UCSD-AML1 (cell line): ENCODE measurements around the gene IL17RA.

Experiments used
- DNase-seq: peaks from one replicate; lab custom pipeline; 2025; ENCODE audit not compliant: unreplicated experiment; lab: John Stamatoyannopoulos, UW

IL17RA gene

GRCh38 chr22:17106161-17106784, 21.5 kb downstream of the IL17RA start:
- peak; percentile 74 for DNase-seq

- peak; percentile 74 for DNase-seq
These were observed 22.2 kb downstream of the IL17RA start for GRCh38 chr22:17106785-17107546.

- DNase-seq: no peak
These were observed 22.7 kb downstream of the IL17RA start for GRCh38 chr22:17107547-17107810.

- no peak for DNase-seq
These were observed 23.7 kb downstream of the IL17RA start for GRCh38 chr22:17108256-17109112.

GRCh38 chr22:17109113-17109865, 24.5 kb downstream of the IL17RA start:
- no peak for DNase-seq

- DNase-seq: no peak
These were observed 25.2 kb downstream of the IL17RA start for GRCh38 chr22:17109976-17110375.

- peak; percentile 24 for DNase-seq
These were observed 26.2 kb downstream of the IL17RA start for GRCh38 chr22:17110791-17111550.

GRCh38 chr22:17112491-17113042, 27.8 kb downstream of the IL17RA start:
- no peak for DNase-seq

GRCh38 chr22:17113600-17113999, 28.8 kb downstream of the IL17RA start:
- DNase-seq: no peak

GRCh38 chr22:17114173-17114897, 29.5 kb downstream of the IL17RA start:
- DNase-seq: no peak

- peak; percentile 34 for DNase-seq
These were observed 30.1 kb downstream of the IL17RA start for GRCh38 chr22:17114898-17115235.

GRCh38 chr22:17115236-17115635, 30.4 kb downstream of the IL17RA start:
- DNase-seq: no peak

- no peak for DNase-seq
These were observed 31.3 kb downstream of the IL17RA start for GRCh38 chr22:17115945-17116565.

GRCh38 chr22:17116572-17117330, 32.0 kb downstream of the IL17RA start:
- DNase-seq: no peak

GRCh38 chr22:17117400-17117799, 32.6 kb downstream of the IL17RA start:
- peak; percentile 26 for DNase-seq

GRCh38 chr22:17117890-17118289, 33.1 kb downstream of the IL17RA start:
- peak; percentile 63 for DNase-seq

GRCh38 chr22:17118342-17118741, 33.5 kb downstream of the IL17RA start:
- no peak for DNase-seq

GRCh38 chr22:17119481-17120202, 34.8 kb downstream of the IL17RA start:
- no peak for DNase-seq
